ENCODE results near the gene SUMO4. TPM values are rescaled to one million over a fixed set of nuclear protein-coding genes. Genes with fewer than 3 reads are reported as not detected.

Gene SUMO4
- total RNA-seq, 1 experiment from 2014 or later = 1.8 TPM

- POLR2A ChIA-PET (ENCODE audit: unreplicated experiment) = no interaction called here
- H3K27ac ChIP-seq = no peak overlapping the region
- DNase-seq = no peak
- H3K36me3 ChIP-seq (ENCODE audit: low read depth) = peaks cover 42% of the 10 kb centered on the region
- no peaks in the 10 kb centered on the region; the same call in 1 of the 2 replicates for H3F3A ChIP-seq (ENCODE audit: insufficient read depth, low read depth)
- no peaks in the 10 kb centered on the region for H3K4me1 ChIP-seq (replicated peaks; ENCODE audit: insufficient read depth)
- H3K4me3 ChIP-seq = no peak overlapping the region
- no peaks in the 10 kb centered on the region for H3K9me2 ChIP-seq (ENCODE audit: insufficient read depth)
- H3K9me3 ChIP-seq (ENCODE audit: insufficient read depth, low read depth) = peaks cover 4% of the 10 kb centered on the region; the same call in 1 of the 2 replicates
- H3K79me2 ChIP-seq (ENCODE audit: low read depth) = peaks cover 26% of the 10 kb centered on the region
- CTCF ChIA-PET = no interaction called here
- TF ChIP-seq EZH2 (IDR thresholded peaks at IDR 0.05; ENCODE audit: low read depth) = no peak
- TF ChIP-seq, protein P1, sequence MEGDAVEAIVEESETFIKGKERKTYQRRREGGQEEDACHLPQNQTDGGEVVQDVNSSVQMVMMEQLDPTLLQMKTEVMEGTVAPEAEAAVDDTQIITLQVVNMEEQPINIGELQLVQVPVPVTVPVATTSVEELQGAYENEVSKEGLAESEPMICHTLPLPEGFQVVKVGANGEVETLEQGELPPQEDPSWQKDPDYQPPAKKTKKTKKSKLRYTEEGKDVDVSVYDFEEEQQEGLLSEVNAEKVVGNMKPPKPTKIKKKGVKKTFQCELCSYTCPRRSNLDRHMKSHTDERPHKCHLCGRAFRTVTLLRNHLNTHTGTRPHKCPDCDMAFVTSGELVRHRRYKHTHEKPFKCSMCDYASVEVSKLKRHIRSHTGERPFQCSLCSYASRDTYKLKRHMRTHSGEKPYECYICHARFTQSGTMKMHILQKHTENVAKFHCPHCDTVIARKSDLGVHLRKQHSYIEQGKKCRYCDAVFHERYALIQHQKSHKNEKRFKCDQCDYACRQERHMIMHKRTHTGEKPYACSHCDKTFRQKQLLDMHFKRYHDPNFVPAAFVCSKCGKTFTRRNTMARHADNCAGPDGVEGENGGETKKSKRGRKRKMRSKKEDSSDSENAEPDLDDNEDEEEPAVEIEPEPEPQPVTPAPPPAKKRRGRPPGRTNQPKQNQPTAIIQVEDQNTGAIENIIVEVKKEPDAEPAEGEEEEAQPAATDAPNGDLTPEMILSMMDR (conservative IDR thresholded peaks at IDR 0.05) = no peak
- peaks cover 14% of the 10 kb centered on the region for H4K20me1 ChIP-seq (ENCODE audit: insufficient read depth)
- no TSS peak for BruUV-seq (replicated peaks)
- no peak overlapping the region for H3K4me2 ChIP-seq
- H3K27me3 ChIP-seq (ENCODE audit: insufficient read depth, low read depth) = no peaks in the 10 kb centered on the region
- intact Hi-C loops (cut with micrococcal nuclease; ENCODE audit: unreplicated experiment) = no loop called here
- H2AFZ ChIP-seq = no peak overlapping the region
Measured at GRCh38 chr6:149380523-149380922, 19.5 kb upstream of the SUMO4 start.

GRCh38 chr6:149383371-149383770 is 16.7 kb upstream of the SUMO4 start:
- no peak for DNase-seq
- no peaks in the 10 kb centered on the region; the same call in 1 of the 2 replicates for H3F3A ChIP-seq (ENCODE audit: insufficient read depth, low read depth)
- ChIA-PET POLR2A (ENCODE audit: unreplicated experiment) (no interaction called here), CTCF (no interaction called here)
- peaks cover 13% of the 10 kb centered on the region for H3K9me3 ChIP-seq (ENCODE audit: insufficient read depth, low read depth)
- no peak overlapping the region for H3K4me2 ChIP-seq
- H3K4me1 ChIP-seq (replicated peaks; ENCODE audit: insufficient read depth) = no peaks in the 10 kb centered on the region
- no peaks in the 10 kb centered on the region for H3K27me3 ChIP-seq (ENCODE audit: insufficient read depth, low read depth)
- peaks cover 6% of the 10 kb centered on the region for H4K20me1 ChIP-seq (ENCODE audit: insufficient read depth)
- H3K36me3 ChIP-seq (ENCODE audit: low read depth) = peaks cover 58% of the 10 kb centered on the region
- TF ChIP-seq, protein P1 (conservative IDR thresholded peaks at IDR 0.05) = no peak
- TF ChIP-seq EZH2 (IDR thresholded peaks at IDR 0.05; ENCODE audit: low read depth) = no peak
- no peaks in the 10 kb centered on the region for H3K9me2 ChIP-seq (ENCODE audit: insufficient read depth)
- intact Hi-C loops (cut with micrococcal nuclease; ENCODE audit: unreplicated experiment) = no loop called here
- no peak overlapping the region for H3K27ac ChIP-seq
- no peak overlapping the region for H2AFZ ChIP-seq
- BruUV-seq (replicated peaks) = no TSS peak
- no peak overlapping the region for H3K4me3 ChIP-seq
- peaks cover 43% of the 10 kb centered on the region for H3K79me2 ChIP-seq (ENCODE audit: low read depth)

- Histone ChIP-seq H3K4me1 (replicated peaks; ENCODE audit: insufficient read depth) (no peaks in the 10 kb centered on the region), H3K27me3 (ENCODE audit: insufficient read depth, low read depth) (no peaks in the 10 kb centered on the region), H3K27ac (no peak overlapping the region), H3K4me2 (no peak overlapping the region), H3K4me3 (no peak overlapping the region), H2AFZ (no peak overlapping the region), H4K20me1 (ENCODE audit: insufficient read depth) (peaks cover 6% of the 10 kb centered on the region), H3K79me2 (ENCODE audit: low read depth) (peaks cover 39% of the 10 kb centered on the region), H3K36me3 (ENCODE audit: low read depth) (peaks cover 51% of the 10 kb centered on the region), H3K9me2 (ENCODE audit: insufficient read depth) (no peaks in the 10 kb centered on the region), H3K9me3 (ENCODE audit: insufficient read depth, low read depth) (peaks cover 13% of the 10 kb centered on the region), H3F3A (ENCODE audit: insufficient read depth, low read depth) (no peaks in the 10 kb centered on the region; the same call in 1 of the 2 replicates)
- ChIA-PET POLR2A (ENCODE audit: unreplicated experiment) (no interaction called here), CTCF (no interaction called here)
- no peak for DNase-seq
- TF ChIP-seq, protein P1 (conservative IDR thresholded peaks at IDR 0.05) = no peak
- no peak for TF ChIP-seq EZH2 (IDR thresholded peaks at IDR 0.05; ENCODE audit: low read depth)
- BruUV-seq (replicated peaks) = no TSS peak
- intact Hi-C loops (cut with micrococcal nuclease; ENCODE audit: unreplicated experiment) = no loop called here
Measured at GRCh38 chr6:149384464-149384863, 15.6 kb upstream of the SUMO4 start.

All from PC-9 (cell line).